ENCODE data around the gene MRPL14. TPM values are rescaled to one million over a fixed set of nuclear protein-coding genes. Genes with fewer than 3 reads are reported as not detected.

Gene MRPL14
- total and polyA plus RNA-seq, 9 of the 15 experiments (the other 6 are each of a cell fraction or from before 2014, with no cell fraction given) = 126 to 424 (median 165) TPM

DNA sequence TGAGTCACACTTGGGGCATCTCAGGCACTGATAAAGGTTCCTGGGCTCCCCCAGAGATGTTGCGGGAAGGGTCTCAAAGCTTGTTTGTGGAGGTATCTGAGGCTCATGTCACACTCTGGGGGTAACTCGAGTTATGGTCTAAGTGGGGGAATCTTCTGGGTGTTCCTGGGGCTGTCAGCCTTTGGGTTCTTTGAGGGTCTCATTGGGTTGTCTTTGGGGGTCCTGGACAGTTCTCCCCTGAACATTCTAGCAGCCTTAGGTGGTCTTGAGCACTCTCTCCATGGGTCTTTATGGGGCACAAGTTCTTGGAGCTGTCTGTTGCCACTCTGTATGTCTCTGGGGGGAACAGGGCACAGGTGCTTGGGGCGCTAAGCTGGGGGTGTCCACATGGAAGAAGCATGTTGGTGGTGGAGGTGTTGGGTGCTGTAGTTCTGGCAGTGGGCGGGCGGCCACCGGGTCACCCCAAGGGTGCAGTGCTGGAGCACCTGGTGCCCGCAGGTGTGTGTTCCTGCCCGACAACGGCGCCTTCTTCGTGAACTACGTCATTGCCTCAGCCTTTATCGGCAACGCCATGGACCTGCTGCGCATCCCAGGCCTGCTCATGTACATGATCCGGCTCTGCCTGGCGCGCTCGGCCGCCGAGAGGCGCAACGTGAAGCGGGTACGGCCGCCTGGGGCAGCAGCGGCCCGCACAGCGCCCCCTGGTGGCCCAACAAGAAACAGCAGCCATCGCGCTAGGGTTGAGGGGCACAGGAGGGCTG lies 24.3 kb upstream of the MRPL14 start (continued):
- no peak for TF ChIP-seq MTF1 (CRISPR knock-in tag; IDR thresholded peaks at IDR 0.05; ENCODE audit: borderline replicate concordance)
- peak; percentile 55 for TF ChIP-seq CBFA2T3 (IDR thresholded peaks at IDR 0.05)
- TF ChIP-seq KAT8 (IDR thresholded peaks at IDR 0.05; ENCODE audit: low read depth) = no peak
- peak; percentile 76 for TF ChIP-seq ZBTB7A (IDR thresholded peaks at IDR 0.05; ENCODE audit: borderline replicate concordance, control insufficient read depth, low read depth, low read length)
- TF ChIP-seq ILF3 (IDR thresholded peaks at IDR 0.05; ENCODE audit: borderline replicate concordance) = no peak
- TF ChIP-seq, protein P1, sequence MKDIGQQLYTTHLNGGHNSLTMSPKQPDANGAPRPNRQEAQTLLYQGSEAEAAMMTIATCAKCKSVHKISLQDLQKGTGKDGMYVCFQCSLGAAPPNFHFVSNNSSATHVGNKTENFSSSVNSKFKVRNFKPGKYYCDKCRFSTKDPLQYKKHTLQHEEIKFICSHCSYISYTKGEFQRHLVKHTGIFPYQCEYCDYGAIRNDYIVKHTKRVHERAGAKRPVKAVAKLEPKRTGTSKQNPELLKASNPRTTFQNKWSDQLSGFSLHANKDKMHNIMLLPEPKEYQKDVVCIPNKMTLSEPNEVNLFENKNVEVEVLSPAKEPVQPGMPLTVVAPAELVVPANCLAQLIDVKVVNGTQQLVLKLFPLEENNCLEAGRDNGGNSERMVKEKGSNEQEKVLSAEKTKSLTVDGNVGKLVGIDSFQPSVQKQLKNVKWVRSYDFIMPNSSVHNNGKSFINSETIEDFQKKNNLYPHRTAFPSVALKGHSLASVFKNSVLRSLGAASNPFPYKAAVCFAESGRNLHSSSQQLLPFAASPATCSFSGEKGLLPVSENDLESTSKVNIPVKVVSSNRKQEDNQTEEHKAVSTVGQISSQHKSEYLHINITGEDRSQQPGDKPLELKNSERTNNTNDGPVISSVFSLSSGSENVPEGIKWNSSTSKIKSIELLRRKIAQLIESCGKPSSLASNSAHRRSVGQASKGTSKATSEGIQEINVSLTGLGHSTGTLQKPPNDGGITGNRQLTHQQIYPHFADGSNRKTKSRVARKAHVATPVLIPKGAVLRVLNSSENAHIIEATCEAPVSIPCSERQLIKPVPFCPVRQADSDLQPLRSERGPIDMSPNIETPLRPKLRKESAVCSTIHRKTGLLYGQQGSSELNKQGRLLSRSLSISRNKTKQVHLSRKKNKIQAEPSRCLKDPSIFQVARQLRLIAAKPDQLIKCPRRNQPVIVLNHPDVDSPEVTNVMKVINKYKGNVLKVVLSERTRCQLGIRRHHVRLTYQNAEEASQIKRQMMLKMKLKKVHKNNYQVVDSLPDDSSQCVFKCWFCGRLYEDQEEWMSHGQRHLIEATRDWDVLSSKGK (CRISPR knock-in tag; IDR thresholded peaks at IDR 0.05) = no peak
- TF ChIP-seq RBM25 (IDR thresholded peaks at IDR 0.05; ENCODE audit: low read depth, low read length, severe bottlenecking) = no peak
- TF ChIP-seq TEAD4 (IDR thresholded peaks at IDR 0.05; ENCODE audit: low read length) = peak; percentile 20; the same call in 1 of the 2 replicates
- no peak for TF ChIP-seq TEAD4 (CRISPR knock-in tag; IDR thresholded peaks at IDR 0.05; ENCODE audit: borderline replicate concordance)
- no peak for TF ChIP-seq CBFB (CRISPR knock-in tag; IDR thresholded peaks at IDR 0.05)
- no peak for TF ChIP-seq RBM22 (IDR thresholded peaks at IDR 0.05; ENCODE audit: low read depth, low read length, poor library complexity, severe bottlenecking)
- no peak for TF ChIP-seq ZNF143 (CRISPR knock-in tag; IDR thresholded peaks at IDR 0.05)
- TF ChIP-seq, protein P2, sequence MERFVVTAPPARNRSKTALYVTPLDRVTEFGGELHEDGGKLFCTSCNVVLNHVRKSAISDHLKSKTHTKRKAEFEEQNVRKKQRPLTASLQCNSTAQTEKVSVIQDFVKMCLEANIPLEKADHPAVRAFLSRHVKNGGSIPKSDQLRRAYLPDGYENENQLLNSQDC (CRISPR knock-in tag; IDR thresholded peaks at IDR 0.05) = peak; percentile 20; the same call in 1 of the 2 replicates
- TF ChIP-seq HNRNPL (IDR thresholded peaks at IDR 0.05; ENCODE audit: low read depth, low read length) = peak; percentile 88
- TF ChIP-seq PHF20 (IDR thresholded peaks at IDR 0.05; ENCODE audit: partially characterized antibody) = no peak
- no peak for TF ChIP-seq MTA2 (IDR thresholded peaks at IDR 0.05; ENCODE audit: low read depth)
- TF ChIP-seq ZNF232 (CRISPR knock-in tag; IDR thresholded peaks at IDR 0.05) = no peak
- TF ChIP-seq, protein P3, sequence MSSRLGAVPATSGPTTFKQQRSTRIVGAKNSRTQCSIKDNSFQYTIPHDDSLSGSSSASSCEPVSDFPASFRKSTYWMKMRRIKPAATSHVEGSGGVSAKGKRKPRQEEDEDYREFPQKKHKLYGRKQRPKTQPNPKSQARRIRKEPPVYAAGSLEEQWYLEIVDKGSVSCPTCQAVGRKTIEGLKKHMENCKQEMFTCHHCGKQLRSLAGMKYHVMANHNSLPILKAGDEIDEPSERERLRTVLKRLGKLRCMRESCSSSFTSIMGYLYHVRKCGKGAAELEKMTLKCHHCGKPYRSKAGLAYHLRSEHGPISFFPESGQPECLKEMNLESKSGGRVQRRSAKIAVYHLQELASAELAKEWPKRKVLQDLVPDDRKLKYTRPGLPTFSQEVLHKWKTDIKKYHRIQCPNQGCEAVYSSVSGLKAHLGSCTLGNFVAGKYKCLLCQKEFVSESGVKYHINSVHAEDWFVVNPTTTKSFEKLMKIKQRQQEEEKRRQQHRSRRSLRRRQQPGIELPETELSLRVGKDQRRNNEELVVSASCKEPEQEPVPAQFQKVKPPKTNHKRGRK (tag; IDR thresholded peaks at IDR 0.05) = no peak
- 0 out of 2 replicates have a peak, but pooled peaks have one; percentile 42 for TF ChIP-seq SMARCA5 (IDR thresholded peaks at IDR 0.05)
- TF ChIP-seq, protein P4, sequence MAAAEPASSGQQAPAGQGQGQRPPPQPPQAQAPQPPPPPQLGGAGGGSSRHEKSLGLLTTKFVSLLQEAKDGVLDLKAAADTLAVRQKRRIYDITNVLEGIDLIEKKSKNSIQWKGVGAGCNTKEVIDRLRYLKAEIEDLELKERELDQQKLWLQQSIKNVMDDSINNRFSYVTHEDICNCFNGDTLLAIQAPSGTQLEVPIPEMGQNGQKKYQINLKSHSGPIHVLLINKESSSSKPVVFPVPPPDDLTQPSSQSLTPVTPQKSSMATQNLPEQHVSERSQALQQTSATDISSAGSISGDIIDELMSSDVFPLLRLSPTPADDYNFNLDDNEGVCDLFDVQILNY (CRISPR knock-in tag; IDR thresholded peaks at IDR 0.05) = peak; percentile 91
- no peak for TF ChIP-seq SNRNP70 (optimal IDR thresholded peaks at IDR 0.05; ENCODE audit: low read depth, low read length)
- TF ChIP-seq ZNF384 (IDR thresholded peaks at IDR 0.05; ENCODE audit: low read depth, low read length) = peak; percentile 27; the same call in 1 of the 2 replicates

All from K562 (cell line).